Right atrium auricular region (tissue), 2 donors: ENCODE results near the gene GALNT13. TPM values are rescaled to one million over a fixed set of nuclear protein-coding genes. Genes with fewer than 3 reads are reported as not detected.

Source experiments
- DNase-seq: peaks from one replicate; pipeline ENCODE4 v3.0.0-alpha.2; 2019; ENCODE audit warnings: low spot score
- H3K27ac ChIP-seq, 2 donors: fragments of 200-600 bp; sonication (generic); 1 replicate in 1 of 2; 2 replicates in 1 of 2; pipeline ENCODE4 v1.5.1; 2016 to 2019
- H3K27me3 ChIP-seq, 2 donors: fragments of 200-600 bp; sonication (generic); one replicate each; pipeline versions ENCODE4 v1.5.1 to v1.6.0; 2017 to 2019
- H3K36me3 ChIP-seq: fragments of 200-600 bp; sonication (generic); one replicate; pipeline ENCODE4 v1.5.1; 2016
- H3K4me1 ChIP-seq, 2 donors: fragments of 200-600 bp; sonication (generic); one replicate each; pipeline versions ENCODE4 v1.5.1 to v1.6.0; 2017 to 2019
- H3K4me3 ChIP-seq, 2 donors: fragments of 200-600 bp; sonication (generic); 1 replicate in 1 of 2; 2 replicates in 1 of 2; pipeline ENCODE4 v1.5.1; 2017 to 2019; ENCODE audit warnings: mild to moderate bottlenecking in 1 of 2, moderate library complexity in 1 of 2
- H3K9me3 ChIP-seq, 2 donors: fragments of 200-600 bp; sonication (generic); one replicate each; pipeline ENCODE4 v1.5.1; 2019
- total RNA-seq, 2 donors: library from RNA; depleted of rRNA; stranded (reverse); fragments of >200 nt; gene quantifications; one replicate each; pipeline ENCODE4 v1.1.0, GENCODE V29; 2016
- TF ChIP-seq, protein P1 (sequence below), 2 donors: fragments of 200-600 bp; sonication (generic); IDR thresholded peaks; one replicate each; pipeline ENCODE4 v1.5.1; 2019; ENCODE audit warnings: antibody characterized with exemption in 2 of 2

Gene GALNT13
- total RNA-seq, 2 donors from 2014 or later = 0.55 to 2.2 TPM

DNA sequence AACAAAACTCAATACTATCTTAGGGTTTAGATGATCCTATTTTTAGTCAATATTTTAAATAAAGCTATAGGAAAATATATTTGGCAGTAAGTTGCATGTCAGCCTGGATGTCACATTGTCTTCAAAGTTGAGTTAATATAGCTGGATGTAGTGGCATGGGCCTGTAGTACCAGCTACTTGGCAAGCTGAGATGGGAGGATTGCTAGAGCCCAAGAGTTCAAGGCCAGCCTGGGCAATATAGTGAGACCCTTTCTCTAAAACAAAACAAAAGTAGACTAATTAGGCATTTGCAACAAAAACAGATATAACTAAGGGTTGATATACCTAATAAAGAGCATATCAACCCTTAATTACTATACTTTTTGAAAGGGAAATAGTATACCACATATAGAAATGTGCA lies 572.2 kb downstream of the GALNT13 start:
- Histone ChIP-seq H3K4me1 (no peaks in the 10 kb centered on the region), H3K36me3 (no peaks in the 10 kb centered on the region), H3K9me3 (no peaks in the 10 kb centered on the region), H3K27ac (no peak overlapping the region), H3K27me3 (no peaks in the 10 kb centered on the region), H3K4me3 (no peak overlapping the region)
- TF ChIP-seq, protein P1, sequence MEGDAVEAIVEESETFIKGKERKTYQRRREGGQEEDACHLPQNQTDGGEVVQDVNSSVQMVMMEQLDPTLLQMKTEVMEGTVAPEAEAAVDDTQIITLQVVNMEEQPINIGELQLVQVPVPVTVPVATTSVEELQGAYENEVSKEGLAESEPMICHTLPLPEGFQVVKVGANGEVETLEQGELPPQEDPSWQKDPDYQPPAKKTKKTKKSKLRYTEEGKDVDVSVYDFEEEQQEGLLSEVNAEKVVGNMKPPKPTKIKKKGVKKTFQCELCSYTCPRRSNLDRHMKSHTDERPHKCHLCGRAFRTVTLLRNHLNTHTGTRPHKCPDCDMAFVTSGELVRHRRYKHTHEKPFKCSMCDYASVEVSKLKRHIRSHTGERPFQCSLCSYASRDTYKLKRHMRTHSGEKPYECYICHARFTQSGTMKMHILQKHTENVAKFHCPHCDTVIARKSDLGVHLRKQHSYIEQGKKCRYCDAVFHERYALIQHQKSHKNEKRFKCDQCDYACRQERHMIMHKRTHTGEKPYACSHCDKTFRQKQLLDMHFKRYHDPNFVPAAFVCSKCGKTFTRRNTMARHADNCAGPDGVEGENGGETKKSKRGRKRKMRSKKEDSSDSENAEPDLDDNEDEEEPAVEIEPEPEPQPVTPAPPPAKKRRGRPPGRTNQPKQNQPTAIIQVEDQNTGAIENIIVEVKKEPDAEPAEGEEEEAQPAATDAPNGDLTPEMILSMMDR (IDR thresholded peaks at IDR 0.05) = no peak
- DNase-seq = no peak

DNA sequence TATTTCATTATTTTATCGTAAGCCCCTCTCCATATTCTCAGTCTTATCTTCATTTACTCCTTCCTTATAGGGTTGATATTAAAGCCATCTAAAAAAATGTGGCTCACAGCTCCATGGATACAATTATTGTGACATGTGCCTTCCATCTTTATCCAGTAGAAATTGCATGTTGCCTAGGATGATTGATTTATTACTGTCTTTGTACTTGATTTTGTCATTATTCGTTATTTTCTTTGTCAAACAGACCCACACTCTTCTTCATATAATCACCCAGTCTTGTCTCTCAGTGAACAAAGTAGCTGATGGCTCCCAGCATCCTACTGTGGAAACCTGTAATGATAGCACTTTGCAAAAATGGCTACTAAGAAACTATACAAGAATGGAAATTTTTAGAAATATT lies 574.6 kb downstream of the GALNT13 start:
- no peaks in the 10 kb centered on the region for H3K4me1 ChIP-seq
- no peaks in the 10 kb centered on the region for H3K36me3 ChIP-seq
- TF ChIP-seq, protein P1 (IDR thresholded peaks at IDR 0.05) = no peak

DNA sequence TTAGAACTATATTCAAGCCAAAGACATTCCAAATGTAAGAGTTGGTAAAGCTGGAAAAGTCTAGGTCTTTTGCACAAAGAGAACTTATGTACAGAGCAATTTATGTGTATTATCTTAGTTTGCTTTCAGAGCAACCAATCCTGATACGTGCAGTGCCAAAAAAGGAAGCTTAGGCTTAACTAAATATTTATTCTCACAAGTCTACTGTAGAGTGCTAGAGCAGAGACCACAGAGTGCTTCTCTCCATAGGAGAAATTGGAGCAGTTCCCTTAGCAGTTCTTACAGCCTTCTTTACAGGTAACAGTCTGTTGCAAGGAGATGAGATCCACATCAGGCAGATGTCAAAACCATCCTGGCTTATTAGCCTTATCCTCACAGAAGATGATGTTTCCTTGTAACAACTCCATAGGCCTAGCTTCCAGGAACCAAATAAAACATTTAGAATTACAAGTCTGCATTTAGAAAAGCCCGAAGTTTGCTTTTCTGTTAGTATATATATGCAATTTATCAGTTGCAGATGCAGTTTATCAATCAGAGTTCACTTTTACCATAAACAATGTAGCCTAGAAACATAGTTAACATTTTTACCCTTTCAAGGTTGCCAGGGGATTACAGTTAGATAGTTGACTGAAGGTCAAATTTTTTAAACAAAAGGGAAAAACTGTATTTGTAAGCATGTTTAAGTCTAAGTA lies 576.2 kb downstream of the GALNT13 start:
- Histone ChIP-seq H3K4me3 (no peak overlapping the region), H3K9me3 (no peaks in the 10 kb centered on the region), H3K27ac (no peak overlapping the region), H3K36me3 (no peaks in the 10 kb centered on the region), H3K4me1 (no peaks in the 10 kb centered on the region), H3K27me3 (no peaks in the 10 kb centered on the region)
- DNase-seq = no peak
- TF ChIP-seq, protein P1 (IDR thresholded peaks at IDR 0.05) = no peak

More for the DNA sequence above, 574.6 kb downstream of the GALNT13 start:
- H3K27ac ChIP-seq = no peak overlapping the region
- no peak overlapping the region for H3K4me3 ChIP-seq
- no peak for DNase-seq
- H3K27me3 ChIP-seq = no peaks in the 10 kb centered on the region
- no peaks in the 10 kb centered on the region for H3K9me3 ChIP-seq

DNA sequence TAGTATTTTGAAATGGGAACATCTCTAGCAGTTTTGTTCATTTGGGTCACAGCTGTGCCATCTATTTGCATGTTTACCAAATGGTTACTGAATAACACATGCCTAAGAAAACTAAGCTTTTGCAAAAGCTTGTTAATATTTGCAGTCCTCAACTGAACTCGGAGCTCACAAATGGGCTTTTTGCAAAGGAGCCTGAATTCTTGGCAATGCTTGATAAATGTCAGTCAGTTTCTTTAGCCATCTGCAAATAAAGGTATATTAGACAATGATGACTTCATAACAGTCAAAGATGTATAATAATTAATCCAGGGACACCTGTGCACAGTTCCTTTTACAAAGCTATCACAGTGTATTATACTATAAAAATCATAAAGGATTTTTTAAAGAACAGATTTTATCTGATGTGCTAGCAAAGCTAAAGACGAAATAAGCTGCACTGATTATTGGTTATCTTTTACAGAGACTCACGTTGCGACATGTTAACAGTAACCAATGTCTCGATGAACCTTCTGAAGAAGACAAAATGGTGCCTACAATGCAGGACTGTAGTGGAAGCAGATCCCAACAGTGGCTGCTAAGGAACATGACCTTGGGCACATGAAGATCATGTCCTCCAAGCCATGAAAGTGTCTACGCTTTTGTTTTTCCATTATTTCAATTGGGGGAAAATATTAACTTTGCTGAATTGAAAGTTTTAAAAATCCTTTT lies 578.4 kb downstream of the GALNT13 start:
- no peak overlapping the region for H3K27ac ChIP-seq
- H3K4me1 ChIP-seq = no peaks in the 10 kb centered on the region
- TF ChIP-seq, protein P1 (IDR thresholded peaks at IDR 0.05) = no peak
- DNase-seq = no peak
- H3K27me3 ChIP-seq = no peaks in the 10 kb centered on the region
- no peaks in the 10 kb centered on the region for H3K9me3 ChIP-seq
- no peaks in the 10 kb centered on the region for H3K36me3 ChIP-seq
- H3K4me3 ChIP-seq = no peak overlapping the region

DNA sequence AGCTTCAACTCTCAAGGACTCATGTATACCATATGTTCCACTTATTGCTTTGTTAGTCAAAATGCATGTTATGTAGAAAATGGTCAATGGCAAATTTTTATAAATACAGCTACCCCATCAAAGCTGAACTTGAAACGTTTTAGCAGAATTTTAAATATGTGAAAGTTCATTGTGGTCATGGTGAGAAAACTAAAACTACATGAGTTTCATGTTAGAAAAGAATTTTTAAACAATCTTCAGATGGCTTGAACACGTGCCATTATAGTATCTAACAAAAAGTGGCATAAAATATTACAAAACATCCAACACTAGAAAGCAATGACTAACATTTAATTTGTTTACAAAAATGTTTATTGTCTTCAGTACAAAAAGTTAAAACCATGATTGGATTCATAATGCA lies 580.7 kb downstream of the GALNT13 start:
- no peaks in the 10 kb centered on the region for H3K27me3 ChIP-seq
- no peaks in the 10 kb centered on the region for H3K9me3 ChIP-seq
- no peak overlapping the region for H3K4me3 ChIP-seq
- no peak overlapping the region for H3K27ac ChIP-seq
- no peak for DNase-seq
- no peaks in the 10 kb centered on the region for H3K4me1 ChIP-seq
- TF ChIP-seq, protein P1 (IDR thresholded peaks at IDR 0.05) = no peak
- no peaks in the 10 kb centered on the region for H3K36me3 ChIP-seq
